GM21423 (cell line): ENCODE results near the gene NUP210L.
"Not testable (repeated sequence)": the region's sequence is repeated elsewhere in the genome, so short reads cannot be mapped to it uniquely, and the experiment has no call there.

ENCODE experiments used
- ATAC-seq: cut with Tn5 transposase; IDR thresholded peaks from one replicate; pipeline ENCODE4 v1.9.1; 2021; ENCODE audit warnings: mild to moderate bottlenecking, moderate library complexity; ENCODE audit not compliant: unreplicated experiment

The NUP210L gene

DNA sequence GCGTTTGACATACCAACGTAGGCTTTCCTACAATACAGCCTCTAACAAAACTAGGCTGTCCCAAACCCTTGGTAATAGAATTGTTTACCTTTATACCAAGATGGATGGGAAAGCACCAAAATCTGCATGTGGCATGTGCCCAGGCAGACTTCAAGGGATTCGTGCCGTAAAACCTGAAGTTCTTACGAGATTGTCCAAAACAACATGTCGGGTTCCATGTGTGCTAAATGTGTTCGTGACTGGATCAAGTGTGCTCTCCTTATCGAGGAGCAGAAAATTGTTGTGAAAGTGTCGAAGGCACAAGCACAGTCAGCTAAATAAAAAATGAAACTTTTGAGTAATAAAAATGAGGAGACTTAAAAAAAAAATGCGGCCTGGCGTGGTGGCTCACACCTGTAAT, 159.2 kb downstream of the NUP210L start:
- ATAC-seq, result no peak

DNA sequence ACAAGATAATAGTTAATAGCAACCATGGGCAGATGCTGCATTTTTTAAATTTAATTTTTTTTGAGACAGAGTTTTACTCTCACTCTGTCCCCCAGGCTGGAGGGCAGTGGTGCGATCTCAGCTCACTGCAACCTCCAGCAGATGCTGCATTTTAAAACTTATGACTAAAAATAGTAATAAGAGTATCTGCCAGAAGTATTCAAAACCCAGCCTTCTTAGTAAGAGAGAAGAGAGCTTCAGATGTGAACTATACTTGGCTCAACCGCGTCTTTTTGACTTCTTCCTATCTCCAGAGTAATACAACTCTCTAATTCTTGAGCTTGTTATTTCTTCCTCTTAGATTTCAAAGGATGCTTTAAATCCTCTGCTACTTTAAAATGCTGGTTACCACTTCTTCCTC, 159.7 kb downstream of the NUP210L start:
- ATAC-seq, result no peak

DNA sequence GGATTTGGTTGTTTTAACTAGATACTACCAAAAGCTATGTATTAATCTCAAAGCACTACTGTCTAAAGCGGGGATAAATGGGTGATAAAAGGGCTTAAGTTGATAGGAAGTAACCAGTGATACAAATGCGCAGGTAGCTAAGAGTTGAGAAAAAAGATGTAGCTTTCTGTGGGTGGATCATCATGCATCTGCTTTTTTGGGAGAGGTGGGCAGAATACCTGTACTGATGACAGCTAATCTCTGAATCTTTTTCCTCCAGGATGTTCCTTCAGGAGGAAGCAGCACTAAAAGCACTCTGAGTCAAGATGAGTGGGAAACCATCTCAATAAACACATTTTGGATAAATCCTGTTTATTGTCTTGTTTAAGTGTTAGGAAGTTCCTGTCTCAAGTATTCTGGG, 163.1 kb downstream of the NUP210L start:
- no peak for ATAC-seq

DNA sequence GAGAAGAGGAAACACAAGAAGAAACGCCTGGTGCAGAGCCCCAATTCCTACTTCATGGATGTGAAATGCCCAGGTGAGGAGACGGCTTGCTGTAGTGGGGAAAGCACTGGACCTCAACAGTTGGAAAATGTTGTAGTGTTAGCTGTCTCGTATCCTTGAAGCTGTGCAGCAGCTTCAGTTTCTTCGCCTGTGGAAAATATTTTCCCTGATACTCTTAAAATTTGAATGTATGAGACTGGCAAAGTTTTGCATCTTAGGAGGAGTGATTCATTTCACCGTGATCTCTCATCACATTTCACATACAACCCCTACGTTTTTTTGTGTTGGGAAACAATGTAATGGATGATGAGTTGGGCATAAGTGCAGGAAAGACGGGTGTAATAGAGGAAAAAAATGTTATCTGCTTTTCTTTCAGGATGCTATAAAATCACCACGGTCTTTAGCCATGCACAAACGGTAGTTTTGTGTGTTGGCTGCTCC, 163.7 kb downstream of the NUP210L start:
- ATAC-seq, result no peak

DNA sequence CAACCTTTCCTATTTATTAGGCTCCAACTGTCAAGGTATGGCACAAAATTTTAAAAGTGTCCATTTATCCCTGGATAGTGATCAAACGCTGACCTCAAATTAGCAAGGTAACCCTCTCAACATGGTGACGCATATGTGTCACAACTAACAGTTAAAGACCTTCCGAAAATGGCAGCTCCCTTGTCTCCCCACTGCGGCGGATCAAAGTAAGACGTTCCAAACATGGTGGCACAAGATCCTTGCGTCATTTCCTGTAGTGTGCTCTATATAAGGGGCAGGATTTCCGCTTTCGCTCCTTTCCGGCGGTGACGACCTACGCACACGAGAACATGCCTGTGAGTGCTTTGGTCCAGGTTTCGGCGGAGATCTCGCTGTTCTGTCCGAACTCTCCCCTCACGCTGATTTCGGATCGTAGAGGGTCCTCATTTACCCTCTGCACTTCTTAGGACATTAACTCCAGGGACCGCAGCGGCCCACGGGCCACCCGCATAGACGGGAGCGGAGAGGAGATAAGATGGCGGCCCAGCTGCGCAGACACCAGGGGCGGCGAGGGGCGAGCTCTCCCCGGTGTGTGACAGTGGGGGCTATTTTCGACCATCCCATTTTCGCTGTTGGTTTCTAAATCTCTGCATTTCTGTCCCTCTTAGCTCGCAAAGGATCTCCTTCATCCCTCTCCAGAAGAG, 164.3 kb downstream of the NUP210L start, which contains the start of gene RPS27:
Gene RPS27 (plus strand): TSS at position 295 of the 683 bp plus-strand sequence. CDS start 35 bp downstream, at position 330.
- ATAC-seq, result peak; percentile 73

DNA sequence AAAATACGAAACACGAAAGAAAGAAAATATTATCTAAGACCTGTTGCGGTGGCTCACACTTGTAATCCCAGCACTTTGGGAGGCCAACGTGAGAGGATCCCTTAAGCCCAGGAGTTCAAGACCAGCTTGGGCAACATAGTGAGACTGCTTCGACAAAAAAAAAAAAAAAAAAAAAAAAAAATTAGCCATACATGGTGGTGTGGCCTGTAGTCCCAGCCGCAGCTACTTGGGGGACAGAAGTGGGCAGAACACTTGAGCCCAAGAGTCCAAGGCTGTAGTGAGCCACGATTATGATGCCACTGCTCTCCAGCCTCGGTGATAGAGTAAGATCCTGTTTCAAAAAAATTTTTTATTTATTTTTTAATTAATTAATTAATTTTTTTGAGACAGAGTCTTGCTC, 167.3 kb downstream of the NUP210L start:
- ATAC-seq, result no peak

DNA sequence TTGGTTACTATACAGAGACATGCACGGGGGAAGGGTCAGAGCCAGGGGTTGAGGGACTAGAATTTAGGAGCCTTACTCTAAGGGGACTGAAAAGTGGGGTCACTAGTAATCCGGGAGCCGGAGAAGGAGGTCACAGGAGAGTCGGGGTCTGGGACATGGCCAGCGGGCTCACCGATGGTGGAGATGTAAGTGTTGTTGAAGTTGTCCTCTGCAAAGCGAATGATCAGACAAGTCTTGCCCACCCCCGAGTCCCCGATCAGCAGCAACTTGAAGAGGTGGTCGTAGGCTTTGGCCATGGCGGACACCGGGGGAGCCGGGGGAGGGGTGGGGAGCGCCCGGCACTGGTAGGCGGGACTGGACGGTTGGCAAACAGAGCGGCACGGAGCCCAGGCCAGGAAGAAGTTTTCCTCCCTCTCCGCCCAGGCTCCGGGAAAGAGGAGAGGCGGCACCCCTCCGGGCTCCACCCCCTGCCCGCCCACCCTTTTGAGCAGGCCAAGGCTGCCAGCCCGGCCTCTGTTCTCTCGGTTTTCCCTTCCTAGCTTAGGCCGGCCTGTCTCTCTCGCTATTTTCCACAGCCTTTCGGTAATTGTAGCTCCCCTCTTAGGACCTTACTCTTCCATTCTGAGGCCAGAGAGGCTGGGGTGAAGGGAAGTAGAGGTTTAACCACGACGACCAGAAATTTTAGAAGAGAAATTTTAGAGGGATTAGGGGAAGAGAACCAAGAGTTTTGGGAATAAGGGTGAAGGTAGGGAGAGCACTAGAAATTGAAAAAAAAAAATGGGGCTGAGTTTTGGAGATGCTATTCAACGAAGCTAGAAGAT, 168.7 kb downstream of the NUP210L start, which contains the start of gene RAB13:
Gene RAB13 (minus strand): TSS at position 399 of the 821 bp plus-strand sequence. CDS start 103 bp downstream, at position 296.
- no peak for ATAC-seq

DNA sequence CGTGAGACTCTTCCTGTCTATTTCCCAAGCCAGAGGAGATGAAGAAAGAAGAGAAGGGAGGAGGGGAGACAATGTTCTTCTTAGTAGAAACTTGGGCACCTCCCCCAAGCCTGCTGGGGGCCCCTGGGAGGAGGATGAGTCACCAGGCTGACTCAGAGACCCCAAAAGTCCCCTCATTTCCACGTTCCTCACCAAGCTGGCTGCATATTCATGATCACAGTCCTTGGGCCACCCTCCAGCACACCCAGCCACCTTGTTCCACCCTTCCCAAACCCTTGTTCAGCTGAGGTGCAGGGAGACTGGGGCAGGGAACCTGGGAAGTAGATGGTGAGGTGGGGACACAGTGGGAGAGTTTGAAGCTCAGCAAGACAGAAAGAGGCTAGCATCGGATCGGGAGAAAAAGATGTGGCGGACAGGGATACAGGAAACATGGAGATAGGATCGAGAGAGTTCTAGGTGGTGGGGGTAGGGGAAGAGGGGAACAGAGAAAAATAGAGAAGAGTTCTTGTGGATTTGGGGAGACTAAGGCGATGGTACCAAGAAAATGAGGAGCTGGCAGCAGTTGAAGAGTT, 169.4 kb downstream of the NUP210L start:
- no peak for ATAC-seq

DNA sequence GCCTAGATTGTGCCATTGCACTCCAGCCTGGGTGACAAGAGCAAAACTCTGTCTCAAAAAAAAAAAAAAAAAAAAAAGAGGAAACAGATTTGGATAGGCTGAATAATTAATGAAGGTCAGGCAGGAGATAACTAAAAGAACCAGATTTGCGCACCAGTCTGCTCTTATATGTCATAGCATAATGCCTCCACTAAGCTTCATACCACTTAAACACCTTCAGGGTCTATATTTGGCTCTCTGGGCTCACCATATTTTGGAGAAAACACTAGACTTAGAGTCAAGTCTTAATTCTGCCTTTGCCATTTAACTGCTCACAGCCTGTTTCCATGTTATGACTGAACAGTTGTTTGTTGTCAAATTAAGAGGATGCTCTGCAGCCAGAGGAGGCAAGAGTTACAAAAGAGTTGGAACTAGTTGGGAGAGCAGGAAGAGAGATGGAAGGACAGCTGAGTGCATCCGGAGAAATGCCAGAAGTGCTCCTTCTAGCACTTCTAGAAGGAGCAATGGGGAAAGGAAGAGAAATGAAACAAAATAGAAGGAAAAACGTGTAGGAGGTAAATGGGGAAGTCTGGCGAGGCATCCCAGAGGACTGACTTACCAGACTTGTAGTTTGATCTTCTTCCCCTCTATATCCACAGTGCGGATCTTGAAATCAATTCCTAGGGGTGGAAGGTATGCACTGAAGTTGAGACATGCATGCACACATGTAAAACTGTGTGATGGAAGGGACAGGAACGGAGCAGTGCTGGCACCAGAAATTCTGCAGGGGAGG, 170.6 kb downstream of the NUP210L start:
- ATAC-seq, result no peak

DNA sequence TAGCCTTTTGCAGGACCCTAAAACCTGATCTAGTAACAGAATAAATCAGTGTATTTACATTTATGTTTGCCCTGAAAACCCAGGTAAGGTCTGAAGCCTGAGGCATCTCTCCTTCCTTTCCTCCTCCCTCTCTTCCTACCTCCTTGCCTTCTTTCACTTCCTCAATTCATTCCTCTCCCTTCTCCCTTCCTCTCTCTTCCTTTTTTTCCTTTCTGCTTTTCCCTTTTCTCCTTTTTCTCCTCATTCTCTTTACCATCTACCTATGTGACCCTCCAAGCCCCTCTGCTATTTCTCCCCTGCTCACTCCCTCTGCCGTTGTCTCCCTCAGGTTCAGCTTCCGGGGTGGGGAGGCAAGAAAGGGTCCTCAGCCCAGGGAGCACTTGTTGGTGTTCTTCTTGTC, 173.1 kb downstream of the NUP210L start:
- ATAC-seq, result not testable (repeated sequence)

DNA sequence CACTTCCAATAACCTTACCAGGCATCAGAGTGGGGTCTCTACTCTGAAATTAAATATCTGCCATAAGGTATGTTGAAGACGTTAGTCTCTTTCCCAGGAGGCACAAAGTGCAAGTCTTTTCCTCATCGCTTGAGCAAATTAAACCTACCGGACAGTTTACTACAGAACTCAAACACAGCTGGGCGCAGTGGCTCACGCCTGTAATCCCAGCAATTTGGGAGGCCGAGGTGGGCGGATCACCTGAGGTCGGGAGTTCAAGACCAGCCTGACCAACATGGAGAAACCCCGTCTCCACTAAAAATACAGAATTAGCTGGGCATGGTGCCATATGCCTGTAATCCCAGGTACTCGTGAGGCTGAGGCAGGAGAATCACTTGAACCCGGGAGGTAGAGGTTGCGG, 175.8 kb downstream of the NUP210L start:
- ATAC-seq, result not testable (repeated sequence)

DNA sequence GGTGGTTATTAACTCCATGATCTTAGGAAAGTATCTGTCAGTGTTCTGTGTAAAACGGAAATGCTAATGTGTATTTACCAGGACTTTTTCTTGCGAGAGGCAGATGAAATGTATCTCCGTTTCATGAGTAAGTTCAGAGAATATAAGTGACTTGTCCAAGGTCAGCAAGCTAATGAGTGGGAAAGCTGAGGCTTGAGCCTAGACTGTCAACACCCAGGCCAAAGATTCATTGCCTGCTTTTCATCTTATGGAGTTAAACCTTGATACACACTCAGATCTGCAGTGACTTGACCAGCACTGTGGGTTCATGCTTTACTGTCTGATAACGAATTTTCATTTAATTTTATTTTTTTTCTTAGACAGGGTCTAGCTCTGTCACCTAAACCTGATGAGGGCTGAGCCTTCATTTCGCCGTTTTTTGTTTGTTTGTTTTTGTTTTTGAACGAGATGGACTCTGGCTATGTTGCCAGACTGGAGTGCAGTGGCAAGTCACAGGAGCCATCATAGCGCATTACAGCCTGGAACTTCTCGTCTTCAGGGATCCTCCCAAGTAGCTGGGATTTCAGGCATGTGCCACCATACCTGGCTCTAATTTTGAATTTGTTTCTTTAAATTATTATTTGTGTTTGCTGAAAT, 176.5 kb downstream of the NUP210L start:
- no peak for ATAC-seq

DNA sequence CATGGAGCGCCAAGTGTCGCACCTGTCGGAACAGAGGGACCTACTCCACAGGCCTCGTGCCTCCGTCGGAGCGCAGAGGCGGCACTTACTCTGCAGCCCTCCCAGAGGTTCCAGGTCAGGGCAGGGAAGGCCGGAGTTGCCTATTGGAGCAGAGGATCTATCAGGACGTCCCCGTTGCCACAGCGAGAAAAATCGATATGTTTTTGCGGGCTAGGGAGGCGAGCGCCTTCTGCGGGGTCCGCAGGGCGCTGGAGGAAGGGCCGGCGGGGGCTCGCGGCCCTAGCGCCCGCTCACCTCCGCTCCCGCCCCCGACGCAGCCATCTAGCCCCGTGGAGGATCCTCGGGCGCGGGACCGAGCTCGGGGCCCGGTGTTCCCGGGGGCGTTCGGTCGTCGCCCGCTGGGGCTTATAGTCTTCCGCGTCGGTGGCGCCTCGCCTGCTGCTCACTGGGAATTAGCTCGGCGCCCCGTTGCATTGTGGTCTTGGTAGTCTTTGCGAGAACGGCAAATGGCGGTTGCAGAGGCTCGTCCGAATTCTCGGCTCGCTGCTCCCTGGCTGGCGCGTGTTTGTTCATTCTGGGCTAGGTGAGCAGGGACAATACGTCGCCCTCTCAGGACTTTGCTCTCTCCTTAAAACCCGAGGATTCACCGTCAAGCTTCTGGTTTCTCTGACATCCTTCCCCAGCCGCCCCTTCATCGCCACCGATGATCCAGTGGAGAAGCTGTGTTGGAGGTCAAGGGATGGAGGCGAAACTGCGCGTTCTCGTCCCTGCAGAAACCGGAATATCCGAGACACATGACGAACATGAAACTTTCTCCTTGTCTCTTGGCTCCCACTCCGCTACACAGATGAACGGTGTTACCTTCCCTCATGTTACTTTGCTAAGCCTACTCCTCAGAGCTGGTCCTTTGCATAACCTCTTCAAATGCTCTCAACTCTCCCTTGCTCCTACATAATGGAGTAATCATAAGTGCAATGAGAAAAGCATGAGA, 177.3 kb downstream of the NUP210L start, which contains the start of gene JTB:
Gene JTB (minus strand): TSS at position 425 of the 991 bp plus-strand sequence. CDS start 422 bp downstream, at position 3.
- peak; percentile 75 for ATAC-seq

DNA sequence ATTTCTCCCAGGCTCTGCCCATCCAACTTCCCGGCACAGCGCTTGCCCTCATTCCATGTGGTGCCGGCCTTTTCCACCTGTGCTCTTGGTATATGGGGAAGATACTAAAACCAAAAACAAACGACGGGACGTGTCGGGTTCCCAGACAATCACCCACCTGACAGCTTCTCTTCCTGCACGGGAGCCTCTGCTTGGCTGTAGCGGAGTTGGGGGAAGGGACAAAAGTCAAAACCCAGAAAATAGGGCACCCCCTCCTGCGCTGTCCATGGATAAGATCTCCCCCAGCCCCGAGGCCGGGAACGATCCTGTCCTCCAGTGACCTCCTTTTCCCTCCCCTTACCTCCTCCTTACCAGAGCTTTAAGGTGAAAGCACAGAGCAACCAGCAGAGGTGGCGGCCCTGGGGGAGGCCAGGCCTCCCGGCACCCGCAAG, 178.0 kb downstream of the NUP210L start:
- ATAC-seq, result no peak

DNA sequence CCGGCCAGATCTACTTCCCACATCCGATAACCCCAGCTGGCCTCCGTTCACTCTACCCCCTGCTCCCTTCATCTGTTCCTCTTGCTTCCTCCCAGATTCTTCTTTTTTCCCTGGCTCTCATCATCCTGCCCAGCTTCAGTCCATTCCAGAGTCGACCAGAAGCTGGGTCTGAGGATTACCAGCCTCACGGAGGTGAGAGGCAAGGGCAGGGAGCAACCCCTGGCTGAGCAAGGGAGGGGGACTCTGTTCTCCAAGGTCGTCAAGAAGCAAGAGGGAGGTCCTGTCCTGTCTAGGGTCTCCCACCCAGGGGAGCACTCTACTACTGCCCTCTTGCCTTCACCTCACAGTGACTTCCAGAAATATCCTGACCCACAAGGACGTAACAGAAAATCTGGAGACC, 181.3 kb downstream of the NUP210L start:
- ATAC-seq, result no peak

DNA sequence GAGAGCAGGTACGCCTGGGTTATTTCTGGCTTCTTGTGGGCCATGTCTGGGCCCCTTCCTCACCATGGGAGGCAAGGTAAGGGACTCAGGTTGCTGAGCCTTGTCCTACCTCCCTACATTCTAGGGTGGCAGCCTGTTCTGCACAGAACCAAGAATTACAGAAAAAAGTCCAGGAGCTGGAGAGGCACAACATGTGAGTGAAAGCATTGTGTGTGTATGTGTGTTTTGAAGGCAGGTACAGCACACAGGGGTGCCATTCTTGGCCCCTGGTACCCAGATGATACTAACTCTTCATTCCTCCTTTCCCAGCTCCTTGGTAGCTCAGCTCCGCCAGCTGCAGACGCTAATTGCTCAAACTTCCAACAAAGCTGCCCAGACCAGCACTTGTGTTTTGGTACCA, 181.8 kb downstream of the NUP210L start:
- ATAC-seq, result no peak

DNA sequence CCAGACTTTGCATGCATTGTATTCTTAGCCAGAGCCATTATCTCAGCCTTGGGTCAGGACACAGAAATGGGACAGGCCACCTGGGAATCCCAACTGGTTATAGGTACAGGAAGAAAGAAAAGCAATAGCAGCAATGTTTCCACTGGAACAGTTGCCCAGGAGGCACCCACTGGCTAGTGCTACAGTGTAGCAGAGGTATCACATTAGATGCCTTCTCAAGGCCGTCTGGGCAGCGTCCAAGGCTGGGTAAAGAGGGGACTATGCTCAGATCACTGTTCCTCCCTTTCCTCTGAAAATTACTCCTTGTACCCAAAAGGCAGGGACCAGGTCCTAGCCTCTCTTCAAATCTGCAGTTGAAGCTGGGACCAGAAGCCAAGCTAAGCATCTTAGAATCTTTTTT, 184.5 kb downstream of the NUP210L start:
- ATAC-seq, result no peak

DNA sequence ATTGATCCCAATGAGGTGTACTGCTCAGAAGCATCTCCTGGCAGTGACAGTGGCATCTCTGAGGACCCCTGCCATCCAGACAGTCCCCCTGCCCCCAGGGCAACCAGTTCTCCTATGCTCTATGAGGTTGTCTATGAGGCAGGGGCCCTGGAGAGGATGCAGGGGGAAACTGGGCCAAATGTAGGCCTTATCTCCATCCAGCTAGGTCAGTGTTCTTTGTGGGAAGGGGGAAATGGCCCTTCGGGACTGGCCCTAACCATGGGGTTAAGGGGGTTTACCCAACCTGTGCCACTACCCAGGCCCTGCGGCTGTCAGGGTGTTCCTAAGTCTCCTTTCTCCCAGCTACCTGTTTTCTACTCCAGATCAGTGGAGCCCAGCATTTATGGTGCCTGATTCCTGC, 185.9 kb downstream of the NUP210L start:
- ATAC-seq, result no peak

DNA sequence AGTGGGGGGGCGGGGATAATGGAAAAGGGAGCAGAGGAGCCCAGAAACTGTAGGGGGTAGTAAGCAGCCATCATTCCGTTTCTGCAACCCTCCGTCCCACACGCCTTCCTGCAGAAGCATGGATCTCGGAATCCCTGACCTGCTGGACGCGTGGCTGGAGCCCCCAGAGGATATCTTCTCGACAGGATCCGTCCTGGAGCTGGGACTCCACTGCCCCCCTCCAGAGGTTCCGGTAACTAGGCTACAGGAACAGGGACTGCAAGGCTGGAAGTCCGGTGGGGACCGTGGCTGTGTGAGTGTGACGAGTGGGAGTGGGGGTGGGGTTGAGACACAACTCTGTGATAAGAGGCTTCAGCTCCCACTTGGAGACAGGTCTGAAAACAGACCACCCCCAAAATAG, 186.5 kb downstream of the NUP210L start:
- no peak for ATAC-seq
